ENCODE results near the gene MAN1B1. TPM values are rescaled to one million over a fixed set of nuclear protein-coding genes. Genes with fewer than 3 reads are reported as not detected.

Gene MAN1B1
- total and polyA plus RNA-seq, 5 donors from 2014 or later, result 42.1 to 71.3 (median 46.8) TPM

GRCh38 chr9:137080260-137081122 lies 6.3 kb upstream of the MAN1B1 start:
- no peaks in the 10 kb centered on the region for H3K27me3 Mint-ChIP-seq
- Histone ChIP-seq H3K9me3 (ENCODE audit: control insufficient read depth in 2 of 2, low read length in 2 of 2) (no peaks in the 10 kb centered on the region), H3K36me3 (ENCODE audit: control insufficient read depth, insufficient read depth, low read length) (peaks cover 11% of the 10 kb centered on the region), H3K4me1 (ENCODE audit: control insufficient read depth, insufficient read depth, low read length, poor library complexity, severe bottlenecking) (peaks cover 20% of the 10 kb centered on the region), H3K27ac (ENCODE audit: insufficient read depth, low read length, poor library complexity, severe bottlenecking) (no peak overlapping the region), H3K27me3 (ENCODE audit: control insufficient read depth, insufficient read depth, low read length) (no peaks in the 10 kb centered on the region), H3K4me3 (ENCODE audit: low read depth, low read length) (no peak overlapping the region)
- H3K36me3 Mint-ChIP-seq, result peaks cover 6% of the 10 kb centered on the region
- no peak overlapping the region for H3K4me3 Mint-ChIP-seq
- H3K27ac Mint-ChIP-seq, result no peak overlapping the region
- H3K4me1 Mint-ChIP-seq, result peaks cover 0 to 9% (median 2%) of the 10 kb centered on the region in 4 donors
- DNase-seq, result no peak
- H3K9me3 Mint-ChIP-seq, result no peaks in the 10 kb centered on the region
- no peak for ATAC-seq (ENCODE audit: low read depth in 2 of 2)

DNA sequence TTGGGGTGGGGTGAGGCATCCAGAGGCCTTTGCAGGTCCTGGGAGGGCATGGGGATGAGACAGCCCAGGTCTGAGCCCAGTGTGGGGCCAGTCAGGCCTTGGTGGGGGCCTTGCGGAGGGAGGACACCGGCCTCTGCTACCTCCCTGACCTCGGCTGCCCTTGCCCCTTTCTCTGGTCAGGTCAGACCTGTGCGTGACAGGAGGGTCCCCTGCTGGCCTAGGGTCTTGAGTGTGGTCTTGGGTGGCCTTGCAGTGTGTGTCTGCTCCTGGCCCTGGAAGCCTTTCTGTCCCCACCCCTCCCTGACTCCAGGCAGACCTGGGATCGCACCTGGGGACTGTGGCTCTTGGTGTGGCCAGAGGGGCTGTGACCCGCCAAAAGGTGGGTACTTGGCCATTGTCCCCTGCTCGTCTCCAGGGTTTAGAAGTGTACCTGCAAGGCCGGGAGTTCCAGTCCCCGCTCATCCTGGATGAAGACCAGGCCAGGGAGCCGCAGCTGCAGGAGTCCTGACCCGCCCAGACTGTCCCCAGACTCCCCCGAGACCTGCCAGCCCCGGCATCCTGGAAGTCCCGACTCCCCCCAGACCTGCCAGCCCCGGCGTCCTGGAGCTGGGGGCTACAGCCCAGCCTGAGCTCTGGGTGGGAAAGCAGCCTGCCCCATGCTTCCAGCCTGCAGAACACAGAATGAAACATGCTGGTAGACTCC lies 4.4 kb upstream of the MAN1B1 start:
- Histone ChIP-seq H3K36me3 (ENCODE audit: control insufficient read depth, insufficient read depth, low read length) (peaks cover 11% of the 10 kb centered on the region), H3K4me3 (ENCODE audit: low read depth, low read length) (no peak overlapping the region), H3K27ac (ENCODE audit: insufficient read depth, low read length, poor library complexity, severe bottlenecking) (no peak overlapping the region), H3K9me3 (ENCODE audit: control insufficient read depth in 2 of 2, low read length in 2 of 2) (no peaks in the 10 kb centered on the region), H3K4me1 (ENCODE audit: control insufficient read depth, insufficient read depth, low read length, poor library complexity, severe bottlenecking) (peaks cover 29% of the 10 kb centered on the region), H3K27me3 (ENCODE audit: control insufficient read depth, insufficient read depth, low read length) (no peaks in the 10 kb centered on the region)
- Mint-ChIP-seq H3K36me3 (peaks cover 6% of the 10 kb centered on the region), H3K27ac (no peak overlapping the region), H3K9me3 (no peaks in the 10 kb centered on the region), H3K4me1 (peaks cover 0 to 17% (median 9%) of the 10 kb centered on the region in 4 donors), H3K4me3 (peak overlapping the region in 3 of 4 donors; percentile 15 to 49 (median 28)), H3K27me3 (no peaks in the 10 kb centered on the region)
- ATAC-seq (ENCODE audit: low read depth in 2 of 2) (no peak), DNase-seq (no peak)

GRCh38 chr9:137082925-137083290 lies 3.9 kb upstream of the MAN1B1 start:
- Mint-ChIP-seq H3K27me3 (no peaks in the 10 kb centered on the region), H3K36me3 (peaks cover 6% of the 10 kb centered on the region), H3K4me3 (peak overlapping the region in 2 of 4 donors; percentile 28 to 49), H3K27ac (no peak overlapping the region), H3K9me3 (peaks cover 0 to 2% (median 0%) of the 10 kb centered on the region in 7 donors), H3K4me1 (peaks cover 5 to 22% (median 12%) of the 10 kb centered on the region in 4 donors)
- ATAC-seq (ENCODE audit: low read depth in 2 of 2), result no peak
- H3K27ac ChIP-seq (ENCODE audit: insufficient read depth, low read length, poor library complexity, severe bottlenecking), result no peak overlapping the region
- H3K9me3 ChIP-seq (ENCODE audit: control insufficient read depth in 2 of 2, low read length in 2 of 2), result no peaks in the 10 kb centered on the region
- peaks cover 34% of the 10 kb centered on the region for H3K4me1 ChIP-seq (ENCODE audit: control insufficient read depth, insufficient read depth, low read length, poor library complexity, severe bottlenecking)
- H3K4me3 ChIP-seq (ENCODE audit: low read depth, low read length), result no peak overlapping the region
- peaks cover 11% of the 10 kb centered on the region for H3K36me3 ChIP-seq (ENCODE audit: control insufficient read depth, insufficient read depth, low read length)
- H3K27me3 ChIP-seq (ENCODE audit: control insufficient read depth, insufficient read depth, low read length), result no peaks in the 10 kb centered on the region
- no peak for DNase-seq

GRCh38 chr9:137083394-137084004 lies 3.3 kb upstream of the MAN1B1 start:
- H3K4me3 Mint-ChIP-seq, result peak overlapping the region in 2 of 4 donors; percentile 54 to 63
- H3K4me1 Mint-ChIP-seq, result peaks cover 10 to 26% (median 18%) of the 10 kb centered on the region in 4 donors
- peaks cover 6% of the 10 kb centered on the region for H3K36me3 Mint-ChIP-seq
- Histone ChIP-seq H3K36me3 (ENCODE audit: control insufficient read depth, insufficient read depth, low read length) (peaks cover 11% of the 10 kb centered on the region), H3K4me3 (ENCODE audit: low read depth, low read length) (no peak overlapping the region), H3K27me3 (ENCODE audit: control insufficient read depth, insufficient read depth, low read length) (no peaks in the 10 kb centered on the region), H3K4me1 (ENCODE audit: control insufficient read depth, insufficient read depth, low read length, poor library complexity, severe bottlenecking) (peaks cover 30% of the 10 kb centered on the region), H3K9me3 (ENCODE audit: control insufficient read depth in 2 of 2, low read length in 2 of 2) (no peaks in the 10 kb centered on the region), H3K27ac (ENCODE audit: insufficient read depth, low read length, poor library complexity, severe bottlenecking) (no peak overlapping the region)
- H3K27me3 Mint-ChIP-seq, result no peaks in the 10 kb centered on the region
- H3K27ac Mint-ChIP-seq, result no peak overlapping the region
- DNase-seq, result no peak
- peaks cover 0 to 2% (median 0%) of the 10 kb centered on the region in 7 donors for H3K9me3 Mint-ChIP-seq
- ATAC-seq (ENCODE audit: low read depth in 2 of 2), result no peak

DNA sequence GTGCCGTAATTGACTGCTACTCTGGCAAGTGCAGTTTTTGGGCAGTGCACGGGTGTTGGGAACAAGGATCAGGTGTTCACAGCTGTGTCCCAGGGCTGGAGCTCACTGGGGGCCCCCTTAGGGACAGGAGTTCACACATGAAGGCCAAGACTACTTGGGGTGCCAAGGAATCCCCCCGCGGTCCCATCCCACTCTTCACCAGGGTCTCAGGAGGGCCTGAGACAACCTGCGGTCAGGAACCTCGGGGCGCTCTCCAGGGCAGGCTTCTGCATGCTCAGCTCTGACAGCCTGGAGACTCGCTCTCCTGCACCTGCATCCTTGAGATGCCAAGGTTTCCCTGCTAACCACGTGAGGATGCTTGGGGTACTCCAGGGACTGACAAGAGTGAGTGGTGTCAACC lies 2.3 kb upstream of the MAN1B1 start:
- no peak overlapping the region for H3K27ac ChIP-seq (ENCODE audit: insufficient read depth, low read length, poor library complexity, severe bottlenecking)
- H3K4me3 ChIP-seq (ENCODE audit: low read depth, low read length), result no peak overlapping the region
- peaks cover 15% of the 10 kb centered on the region for H3K36me3 Mint-ChIP-seq
- H3K9me3 Mint-ChIP-seq, result peaks cover 0 to 2% (median 0%) of the 10 kb centered on the region in 7 donors
- H3K27me3 ChIP-seq (ENCODE audit: control insufficient read depth, insufficient read depth, low read length), result no peaks in the 10 kb centered on the region
- H3K27ac Mint-ChIP-seq, result no peak overlapping the region
- H3K4me3 Mint-ChIP-seq, result peak overlapping the region in 2 of 4 donors; percentile 21 to 92
- no peaks in the 10 kb centered on the region for H3K9me3 ChIP-seq (ENCODE audit: control insufficient read depth in 2 of 2, low read length in 2 of 2)
- DNase-seq (no peak), ATAC-seq (ENCODE audit: low read depth in 2 of 2) (no peak)
- no peaks in the 10 kb centered on the region for H3K27me3 Mint-ChIP-seq
- peaks cover 10 to 36% (median 26%) of the 10 kb centered on the region in 4 donors for H3K4me1 Mint-ChIP-seq
- peaks cover 31% of the 10 kb centered on the region for H3K4me1 ChIP-seq (ENCODE audit: control insufficient read depth, insufficient read depth, low read length, poor library complexity, severe bottlenecking)
- H3K36me3 ChIP-seq (ENCODE audit: control insufficient read depth, insufficient read depth, low read length), result peaks cover 9% of the 10 kb centered on the region

- peaks cover 15% of the 10 kb centered on the region for H3K36me3 Mint-ChIP-seq
Measured at GRCh38 chr9:137085920-137086530, 760 bp upstream of the MAN1B1 start.

GRCh38 chr9:137087409-137087925 lies 682 bp downstream of the MAN1B1 start:
- H3K27ac ChIP-seq (ENCODE audit: insufficient read depth, low read length, poor library complexity, severe bottlenecking), result peak overlapping the region; percentile 96
- H3K4me3 Mint-ChIP-seq, result peak overlapping the region; percentile 89 to 96 (median 91)
- peaks cover 12% of the 10 kb centered on the region for H3K36me3 Mint-ChIP-seq
- peaks cover 11% of the 10 kb centered on the region for H3K36me3 ChIP-seq (ENCODE audit: control insufficient read depth, insufficient read depth, low read length)
- ATAC-seq (ENCODE audit: low read depth in 2 of 2) (no peak), DNase-seq (peak in 1 of 3 donors; percentile 61)
- peak overlapping the region; percentile 80 to 94 (median 93) for H3K27ac Mint-ChIP-seq
- H3K4me3 ChIP-seq (ENCODE audit: low read depth, low read length), result peak overlapping the region; percentile 80
- no peaks in the 10 kb centered on the region for H3K27me3 Mint-ChIP-seq
- peaks cover 0 to 2% (median 0%) of the 10 kb centered on the region in 7 donors for H3K9me3 Mint-ChIP-seq
- H3K4me1 ChIP-seq (ENCODE audit: control insufficient read depth, insufficient read depth, low read length, poor library complexity, severe bottlenecking), result peaks cover 31% of the 10 kb centered on the region
- no peaks in the 10 kb centered on the region for H3K27me3 ChIP-seq (ENCODE audit: control insufficient read depth, insufficient read depth, low read length)
- H3K9me3 ChIP-seq (ENCODE audit: control insufficient read depth in 2 of 2, low read length in 2 of 2), result no peaks in the 10 kb centered on the region
- peaks cover 10 to 44% (median 31%) of the 10 kb centered on the region in 4 donors for H3K4me1 Mint-ChIP-seq

More at GRCh38 chr9:137085920-137086530, 760 bp upstream of the MAN1B1 start:
- Mint-ChIP-seq H3K27me3 (no peaks in the 10 kb centered on the region), H3K4me3 (peak overlapping the region; percentile 88 to 94 (median 92)), H3K9me3 (peaks cover 0 to 2% (median 0%) of the 10 kb centered on the region in 7 donors), H3K27ac (peak overlapping the region; percentile 95 to 96 (median 96)), H3K4me1 (peaks cover 10 to 42% (median 30%) of the 10 kb centered on the region in 4 donors)
- Histone ChIP-seq H3K9me3 (ENCODE audit: control insufficient read depth in 2 of 2, low read length in 2 of 2) (no peaks in the 10 kb centered on the region), H3K4me1 (ENCODE audit: control insufficient read depth, insufficient read depth, low read length, poor library complexity, severe bottlenecking) (peaks cover 31% of the 10 kb centered on the region), H3K36me3 (ENCODE audit: control insufficient read depth, insufficient read depth, low read length) (peaks cover 7% of the 10 kb centered on the region), H3K27me3 (ENCODE audit: control insufficient read depth, insufficient read depth, low read length) (no peaks in the 10 kb centered on the region), H3K27ac (ENCODE audit: insufficient read depth, low read length, poor library complexity, severe bottlenecking) (peak overlapping the region; percentile 96), H3K4me3 (ENCODE audit: low read depth, low read length) (no peak overlapping the region)
- DNase-seq (peak in 1 of 3 donors; percentile 50), ATAC-seq (ENCODE audit: low read depth in 2 of 2) (peak in 1 of 2 donors; percentile 0)
